GM12891 (cell line): ENCODE results near the gene CTNND2.

Experiments
- POLR2A ChIP-seq: IDR thresholded peaks from 2 replicates; pipeline ENCODE4 v1.6.1; 2011; ENCODE audit warnings: low read depth, low read length, control low read depth
- POLR2AphosphoS5 ChIP-seq: IDR thresholded peaks from 2 replicates; pipeline ENCODE4 v1.6.1; 2011; ENCODE audit warnings: low read depth, low read length, control low read depth
- TAF1 ChIP-seq: IDR thresholded peaks from 2 replicates; pipeline ENCODE4 v1.6.1; 2011; ENCODE audit warnings: low read depth, low read length, control low read depth

- TF ChIP-seq POLR2A (no peak), POLR2AphosphoS5 (no peak), TAF1 (no peak)
These were observed 958.2 kb downstream of the CTNND2 start for GRCh38 chr5:10946050-10946449.
